Glutamatergic neuron (in vitro differentiated cells): Measurements from ENCODE around the gene CTDSPL. TPM values are rescaled to one million over a fixed set of nuclear protein-coding genes. Genes with fewer than 3 reads are reported as not detected.

Experiments
- DNase-seq: peaks from one replicate; pipeline ENCODE4 v3.0.0; 2022
- H3K27ac Mint-ChIP-seq: one replicate; pipeline ENCODE4 v1.8.0; 2020; ENCODE audit warnings: mild to moderate bottlenecking, mixed read lengths, inconsistent platforms; ENCODE audit not compliant: unreplicated experiment
- H3K27me3 Mint-ChIP-seq: one replicate; pipeline ENCODE4 v1.8.0; 2020; ENCODE audit warnings: mild to moderate bottlenecking, moderate library complexity, mixed read lengths, inconsistent platforms; ENCODE audit not compliant: unreplicated experiment
- H3K36me3 Mint-ChIP-seq: one replicate; pipeline ENCODE4 v1.8.0; 2020; ENCODE audit warnings: mild to moderate bottlenecking, mixed read lengths, inconsistent platforms; ENCODE audit not compliant: unreplicated experiment
- H3K4me1 Mint-ChIP-seq: one replicate; pipeline ENCODE4 v1.8.0; 2020; ENCODE audit warnings: mild to moderate bottlenecking, low read depth, mixed read lengths, inconsistent platforms; ENCODE audit not compliant: unreplicated experiment
- H3K4me3 Mint-ChIP-seq: one replicate; pipeline ENCODE4 v1.8.0; 2020; ENCODE audit warnings: mild to moderate bottlenecking, mixed read lengths, inconsistent platforms; ENCODE audit not compliant: unreplicated experiment
- H3K9me3 Mint-ChIP-seq: one replicate; pipeline ENCODE4 v1.8.0; 2020; ENCODE audit warnings: mild to moderate bottlenecking, moderate library complexity, mixed read lengths, inconsistent platforms; ENCODE audit not compliant: unreplicated experiment
- total RNA-seq: library from RNA; stranded (reverse); fragmentation: NEBNext Ultra II Directional; extraction: Animal tissue kit (Norgen Biotek cat#: 25700); gene quantifications from one replicate; pipeline ENCODE4 v1.2.1, GENCODE V29; 2021; ENCODE audit not compliant: unreplicated experiment
- TF ChIP-seq, protein P1 (sequence below): fragments of 200-600 bp; sonication (generic); IDR thresholded peaks from one replicate; pipeline ENCODE4 v1.5.0; 2021; ENCODE audit not compliant: partially characterized antibody, unreplicated experiment

The CTDSPL gene
- total RNA-seq, 1 donor from 2014 or later, result 6.6 TPM

DNA sequence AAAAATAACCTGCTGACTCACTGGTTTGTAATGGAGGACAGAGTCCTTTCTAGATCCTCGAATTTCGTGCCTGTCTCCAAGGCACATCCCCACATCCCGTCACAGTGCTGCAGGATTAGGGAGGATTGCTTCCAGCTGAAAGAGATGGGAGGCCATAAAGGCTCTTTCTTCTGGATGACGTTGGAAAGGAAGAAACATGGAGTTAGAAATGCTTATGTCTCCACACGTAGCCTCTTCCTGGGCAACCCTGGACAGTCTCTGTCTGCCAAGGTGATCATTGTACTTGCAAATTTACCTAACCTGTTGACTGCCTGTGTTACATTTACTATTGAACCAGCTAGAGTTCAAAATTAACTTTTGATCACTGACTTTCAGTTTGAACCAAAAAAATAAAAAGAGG is 101.3 kb downstream of the CTDSPL start:
- Mint-ChIP-seq H3K4me3 (no peak overlapping the region), H3K36me3 (no peaks in the 10 kb centered on the region), H3K4me1 (no peaks in the 10 kb centered on the region), H3K9me3 (no peaks in the 10 kb centered on the region), H3K27me3 (peaks cover 1% of the 10 kb centered on the region), H3K27ac (no peak overlapping the region)
- TF ChIP-seq, protein P1, sequence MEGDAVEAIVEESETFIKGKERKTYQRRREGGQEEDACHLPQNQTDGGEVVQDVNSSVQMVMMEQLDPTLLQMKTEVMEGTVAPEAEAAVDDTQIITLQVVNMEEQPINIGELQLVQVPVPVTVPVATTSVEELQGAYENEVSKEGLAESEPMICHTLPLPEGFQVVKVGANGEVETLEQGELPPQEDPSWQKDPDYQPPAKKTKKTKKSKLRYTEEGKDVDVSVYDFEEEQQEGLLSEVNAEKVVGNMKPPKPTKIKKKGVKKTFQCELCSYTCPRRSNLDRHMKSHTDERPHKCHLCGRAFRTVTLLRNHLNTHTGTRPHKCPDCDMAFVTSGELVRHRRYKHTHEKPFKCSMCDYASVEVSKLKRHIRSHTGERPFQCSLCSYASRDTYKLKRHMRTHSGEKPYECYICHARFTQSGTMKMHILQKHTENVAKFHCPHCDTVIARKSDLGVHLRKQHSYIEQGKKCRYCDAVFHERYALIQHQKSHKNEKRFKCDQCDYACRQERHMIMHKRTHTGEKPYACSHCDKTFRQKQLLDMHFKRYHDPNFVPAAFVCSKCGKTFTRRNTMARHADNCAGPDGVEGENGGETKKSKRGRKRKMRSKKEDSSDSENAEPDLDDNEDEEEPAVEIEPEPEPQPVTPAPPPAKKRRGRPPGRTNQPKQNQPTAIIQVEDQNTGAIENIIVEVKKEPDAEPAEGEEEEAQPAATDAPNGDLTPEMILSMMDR, result no peak
- no peak for DNase-seq

DNA sequence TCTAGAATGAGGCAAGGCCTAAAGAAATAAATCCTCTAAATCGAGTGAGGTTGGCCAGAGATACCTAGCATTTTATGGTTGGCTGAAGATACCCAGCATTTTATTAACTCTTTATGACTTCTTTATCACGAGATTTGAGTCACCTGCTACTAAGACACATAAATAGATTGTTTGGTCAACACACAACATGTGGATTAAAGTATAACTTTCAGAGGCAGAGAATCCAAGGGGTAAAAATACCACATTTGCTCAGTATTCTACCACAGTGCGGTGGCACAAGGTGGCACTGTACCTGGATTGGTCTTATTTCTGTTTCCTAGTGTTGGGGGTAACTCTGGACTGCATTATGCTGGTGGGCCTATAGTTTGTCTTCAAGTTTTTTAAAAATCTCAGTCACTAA is 102.0 kb downstream of the CTDSPL start:
- DNase-seq, result no peak
- Mint-ChIP-seq H3K36me3 (no peaks in the 10 kb centered on the region), H3K4me3 (no peak overlapping the region), H3K4me1 (peaks cover 4% of the 10 kb centered on the region), H3K9me3 (no peaks in the 10 kb centered on the region), H3K27me3 (peaks cover 1% of the 10 kb centered on the region), H3K27ac (no peak overlapping the region)
- TF ChIP-seq, protein P1, result no peak

DNA sequence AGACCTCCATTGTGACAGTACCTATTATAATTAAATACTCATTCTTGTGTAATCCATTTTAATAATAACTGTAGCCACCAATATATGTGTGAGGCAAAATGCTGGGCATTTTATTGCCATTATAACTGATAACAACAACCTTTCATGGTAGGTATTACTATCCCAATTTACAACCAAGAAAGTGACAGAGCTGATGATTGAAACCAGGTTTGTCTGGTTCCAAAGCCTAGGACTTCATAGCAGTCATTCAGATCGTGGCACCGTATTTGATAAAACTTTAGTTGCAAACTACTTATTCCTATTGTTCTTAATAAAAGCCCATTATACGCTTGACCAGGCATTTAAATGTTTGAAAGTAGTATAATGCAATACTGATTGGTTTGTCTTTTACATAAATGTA is 102.5 kb downstream of the CTDSPL start:
- Mint-ChIP-seq H3K4me3 (no peak overlapping the region), H3K4me1 (peaks cover 4% of the 10 kb centered on the region)
- DNase-seq, result no peak

DNA sequence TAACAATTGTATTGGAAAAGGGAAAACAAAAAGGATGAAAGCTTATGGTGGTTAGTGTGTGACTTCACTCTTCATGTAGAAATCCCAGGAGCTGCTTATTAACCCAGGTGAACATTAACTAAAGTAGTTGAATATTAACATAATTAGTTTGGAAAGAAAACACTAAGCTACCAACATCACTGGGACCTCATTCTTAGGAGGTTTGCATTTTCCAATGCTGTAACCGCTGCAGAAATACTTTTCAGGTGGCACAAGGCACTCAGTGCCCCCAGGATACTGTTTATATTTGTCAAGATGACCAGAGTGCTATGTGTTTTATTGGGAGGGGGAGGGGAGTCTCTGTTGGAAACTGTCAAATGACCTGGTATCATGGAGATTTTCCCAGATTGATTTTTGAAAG is 103.0 kb downstream of the CTDSPL start:
- Mint-ChIP-seq H3K4me3 (no peak overlapping the region), H3K27ac (no peak overlapping the region), H3K36me3 (no peaks in the 10 kb centered on the region), H3K9me3 (no peaks in the 10 kb centered on the region), H3K27me3 (peaks cover 2% of the 10 kb centered on the region), H3K4me1 (peaks cover 4% of the 10 kb centered on the region)
- TF ChIP-seq, protein P1, result no peak
- no peak for DNase-seq

More for the DNA sequence above, 102.5 kb downstream of the CTDSPL start:
- TF ChIP-seq, protein P1, result no peak
- Mint-ChIP-seq H3K27me3 (peaks cover 1% of the 10 kb centered on the region), H3K9me3 (no peaks in the 10 kb centered on the region), H3K27ac (no peak overlapping the region), H3K36me3 (no peaks in the 10 kb centered on the region)

DNA sequence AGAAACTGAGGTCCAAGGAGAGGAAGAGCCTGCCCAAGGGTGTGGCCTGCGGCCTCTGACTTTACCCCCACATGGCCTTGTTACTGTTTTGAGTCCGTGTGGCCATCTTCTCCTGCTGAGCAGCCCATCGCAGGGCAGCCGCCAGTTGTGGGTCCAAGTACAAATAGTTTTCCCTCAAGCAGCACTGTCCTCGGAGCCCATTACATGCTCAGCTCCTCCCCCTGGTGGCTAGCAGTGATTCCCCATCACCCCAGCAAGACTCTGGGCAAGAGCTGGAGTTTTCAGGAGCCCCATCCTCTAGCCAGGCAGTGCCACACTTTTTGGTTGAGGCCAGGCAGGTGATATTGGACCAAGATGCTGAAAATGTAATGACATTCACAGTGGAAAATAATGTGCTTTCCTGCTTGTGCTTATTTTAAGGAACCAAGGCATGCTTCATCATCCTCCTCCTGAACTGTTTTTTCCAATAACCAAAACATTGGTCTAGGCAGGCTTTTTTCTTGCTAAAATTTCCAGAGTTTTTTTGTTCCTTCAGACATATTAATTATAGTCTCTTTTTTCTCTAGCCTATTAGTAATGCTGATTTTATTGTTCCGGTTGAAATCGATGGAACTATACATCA is 105.7 kb downstream of the CTDSPL start:
- H3K9me3 Mint-ChIP-seq, result no peaks in the 10 kb centered on the region

More for the DNA sequence above, 105.7 kb downstream of the CTDSPL start:
- Mint-ChIP-seq H3K4me3 (no peak overlapping the region), H3K27me3 (peaks cover 7% of the 10 kb centered on the region), H3K27ac (no peak overlapping the region), H3K4me1 (peaks cover 7% of the 10 kb centered on the region), H3K36me3 (no peaks in the 10 kb centered on the region)
- TF ChIP-seq, protein P1, result peak; percentile 76
- DNase-seq, result peak; percentile 76
